Body of pancreas (tissue), 4 donors: ENCODE measurements around the gene COL24A1.

ENCODE experiments used
- CTCF ChIP-seq, 7 experiments: fragments of 450-650 bp in 4 of 7; fragments of 200-600 bp in 3 of 7; sonication (generic) in 3 of 7; IDR thresholded peaks; one replicate each; pipeline ENCODE4 v1.5.1; 2016 to 2019; ENCODE audit warnings: antibody characterized with exemption in 7 of 7
- POLR2A ChIP-seq, 3 donors: fragments of 450-650 bp; IDR thresholded peaks; one replicate each; pipeline ENCODE4 v1.6.1; 2016; ENCODE audit warnings: antibody characterized with exemption in 3 of 3, mild to moderate bottlenecking in 2 of 3

GRCh38 chr1:86067626-86068025, 88.9 kb downstream of the COL24A1 start:
- TF ChIP-seq CTCF (IDR thresholded peaks at IDR 0.05), result no peak
- TF ChIP-seq POLR2A (IDR thresholded peaks at IDR 0.05), result no peak
